Spinal cord (tissue), 10 donors: Measurements from ENCODE around the gene JAG1. TPM values are rescaled to one million over a fixed set of nuclear protein-coding genes. Genes with fewer than 3 reads are reported as not detected.

ENCODE experiments used
- DNase-seq, 6 donors: peaks; one replicate each; pipeline versions ENCODE4 v3.0.0 to v3.0.0-alpha.2; 2013 to 2015; ENCODE audit warnings: low spot score in 6 of 6, low read depth in 4 of 6
- H3K27ac ChIP-seq: one replicate; pipeline ENCODE4 v1.5.1; 2013; ENCODE audit warnings: low read depth, low read length, control low read depth
- H3K27me3 ChIP-seq: one replicate; pipeline ENCODE4 v1.6.1; 2013; ENCODE audit warnings: low read length; ENCODE audit not compliant: control insufficient read depth, insufficient read depth
- H3K36me3 ChIP-seq: one replicate; pipeline ENCODE4 v1.6.1; 2013; ENCODE audit warnings: low read length; ENCODE audit not compliant: control insufficient read depth, insufficient read depth
- H3K4me1 ChIP-seq: one replicate; pipeline ENCODE4 v1.6.1; 2013; ENCODE audit warnings: low read length; ENCODE audit not compliant: control insufficient read depth, insufficient read depth
- H3K4me3 ChIP-seq: one replicate; pipeline ENCODE4 v1.5.1; 2013; ENCODE audit warnings: low read depth, low read length, control low read depth
- H3K9me3 ChIP-seq: one replicate; pipeline ENCODE4 v1.6.1; 2013; ENCODE audit warnings: low read length; ENCODE audit not compliant: control insufficient read depth, insufficient read depth
- WGBS: methylation state at CpG from one replicate; pipeline ENCODE4 v1.1.5; 2013; ENCODE audit warnings: missing lambda C conversion rate; ENCODE audit not compliant: insufficient coverage; 5-methylcytosine and 5-hydroxymethylcytosine counted together
- polyA plus RNA-seq, 2 donors: library from polyadenylated mRNA; unstranded; fragments of 120-200 nt; gene quantifications; one replicate each; pipeline ENCODE4 v1.2.1, GENCODE V29; 2013; ENCODE audit not compliant: insufficient read length in 2 of 2
- total RNA-seq, 2 donors: library from RNA; depleted of rRNA in 1 of 2; stranded (reverse); fragments of 120-200 nt in 1 of 2; fragments of >200 nt in 1 of 2; gene quantifications; one replicate each; pipeline versions ENCODE4 v1.2.3 to v1.2.4, GENCODE V29; 2013 to 2014
- donor health status: healthy.

Gene JAG1
- total and polyA plus RNA-seq, 4 donors = 24.5 to 74.5 (median 47.3) TPM

DNA sequence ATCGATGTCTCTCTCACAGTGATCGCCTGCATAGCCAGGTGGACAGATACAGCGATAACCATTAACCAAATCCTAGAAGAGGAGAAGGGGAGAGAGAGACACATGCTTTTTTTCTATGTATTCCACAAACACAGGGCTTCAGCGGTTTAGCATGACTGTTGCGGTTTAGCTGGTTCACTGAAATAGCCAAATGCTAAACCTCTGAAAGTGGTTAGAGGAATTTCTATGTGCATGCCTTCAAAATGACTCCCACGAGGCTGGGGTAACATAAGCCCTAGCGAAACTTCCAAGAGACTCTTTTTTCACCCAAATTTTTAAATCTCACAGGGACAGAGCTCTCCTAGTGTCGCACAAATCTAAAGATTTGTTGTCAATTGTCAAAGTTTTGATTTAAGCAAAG is 25.1 kb downstream of the JAG1 start:
- Histone ChIP-seq H3K9me3 (no peaks in the 10 kb centered on the region), H3K4me3 (no peak overlapping the region), H3K27ac (no peak overlapping the region), H3K36me3 (peaks cover 51% of the 10 kb centered on the region), H3K27me3 (no peaks in the 10 kb centered on the region), H3K4me1 (peaks cover 44% of the 10 kb centered on the region)
- WGBS = no CpG with 5 or more reads among the region's 8 CpGs
- no peak for DNase-seq

DNA sequence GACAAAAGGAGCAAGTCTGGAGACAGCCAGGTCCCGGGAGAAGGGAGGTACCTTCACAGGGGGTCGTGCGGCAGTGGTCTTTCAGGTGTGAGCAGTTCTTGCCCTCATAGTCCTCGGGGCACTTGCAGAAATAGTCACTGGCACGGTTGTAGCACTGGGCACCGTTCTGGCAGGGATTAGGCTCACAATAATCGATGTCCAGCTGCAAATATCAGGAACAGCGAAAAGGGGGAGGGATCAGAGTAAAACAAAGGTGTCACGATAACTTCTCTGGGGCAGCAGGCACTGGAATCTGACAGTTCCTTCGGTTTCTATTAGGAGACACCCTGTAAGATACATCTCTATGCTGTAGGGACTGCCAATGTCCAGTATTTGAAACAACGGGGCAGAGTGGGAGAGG is 25.9 kb downstream of the JAG1 start:
- peaks cover 55% of the 10 kb centered on the region for H3K36me3 ChIP-seq
- WGBS = 78% methylated on average over 9 of the region's 11 CpGs
- H3K27ac ChIP-seq = no peak overlapping the region

DNA sequence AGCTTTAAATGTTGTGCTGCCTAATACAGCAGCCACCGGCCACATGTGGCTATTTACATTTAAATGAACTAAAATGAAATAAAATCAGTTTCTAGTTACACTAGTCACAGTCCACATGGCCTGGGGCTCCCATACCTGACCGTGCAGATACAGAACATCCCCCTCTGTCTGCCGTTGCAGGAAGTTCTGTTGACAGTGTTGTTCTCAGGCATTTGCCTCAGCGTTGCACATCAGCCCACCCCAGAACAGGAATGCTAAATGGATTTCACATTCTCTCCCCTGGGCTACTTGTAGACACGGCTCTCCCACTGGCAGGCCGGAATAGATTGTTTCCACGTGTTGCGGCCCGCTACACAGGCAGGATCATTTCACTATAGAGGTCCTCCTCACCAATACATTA is 26.3 kb downstream of the JAG1 start:
- H3K27ac ChIP-seq = no peak overlapping the region
- 32% methylated on average over 4 of the region's 9 CpGs for WGBS
- no peak for DNase-seq

More for the DNA sequence above, 25.9 kb downstream of the JAG1 start:
- DNase-seq = no peak
- H3K4me1 ChIP-seq = peaks cover 40% of the 10 kb centered on the region
- no peaks in the 10 kb centered on the region for H3K27me3 ChIP-seq
- H3K9me3 ChIP-seq = no peaks in the 10 kb centered on the region
- no peak overlapping the region for H3K4me3 ChIP-seq

DNA sequence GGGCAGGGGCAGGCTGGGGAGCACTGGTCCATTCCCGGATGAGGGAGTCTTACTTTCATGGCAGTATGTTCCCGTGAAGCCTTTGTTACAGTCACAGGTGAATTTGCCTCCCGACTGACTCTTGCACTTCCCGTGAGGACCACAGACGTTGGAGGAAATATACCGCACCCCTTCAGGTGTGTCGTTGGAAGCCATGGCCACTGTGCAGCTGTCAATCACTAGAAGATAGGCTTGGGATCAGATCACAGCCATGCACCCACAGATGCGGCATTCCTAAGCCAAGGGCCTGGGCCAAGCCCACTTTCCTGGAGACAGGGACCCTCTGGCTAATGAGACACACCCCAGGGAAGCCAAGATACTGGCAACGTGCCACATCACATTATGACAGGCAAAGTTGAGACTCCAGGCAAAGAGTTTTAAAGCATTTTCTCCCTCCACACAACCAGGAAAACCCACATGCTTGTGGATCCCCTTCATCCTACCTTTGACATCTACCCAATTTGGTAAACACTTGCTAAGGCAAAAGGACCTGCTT is 26.8 kb downstream of the JAG1 start:
- no peak overlapping the region for H3K4me3 ChIP-seq
- no peaks in the 10 kb centered on the region for H3K9me3 ChIP-seq
- peaks cover 60% of the 10 kb centered on the region for H3K36me3 ChIP-seq
- no peaks in the 10 kb centered on the region for H3K27me3 ChIP-seq
- no peak overlapping the region for H3K27ac ChIP-seq
- H3K4me1 ChIP-seq = peaks cover 32% of the 10 kb centered on the region
- 80% methylated on average over 9 of the region's 9 CpGs for WGBS
- DNase-seq = no peak

More for the DNA sequence above, 26.3 kb downstream of the JAG1 start:
- Histone ChIP-seq H3K36me3 (peaks cover 55% of the 10 kb centered on the region), H3K4me3 (no peak overlapping the region), H3K27me3 (no peaks in the 10 kb centered on the region), H3K9me3 (no peaks in the 10 kb centered on the region), H3K4me1 (peaks cover 36% of the 10 kb centered on the region)

DNA sequence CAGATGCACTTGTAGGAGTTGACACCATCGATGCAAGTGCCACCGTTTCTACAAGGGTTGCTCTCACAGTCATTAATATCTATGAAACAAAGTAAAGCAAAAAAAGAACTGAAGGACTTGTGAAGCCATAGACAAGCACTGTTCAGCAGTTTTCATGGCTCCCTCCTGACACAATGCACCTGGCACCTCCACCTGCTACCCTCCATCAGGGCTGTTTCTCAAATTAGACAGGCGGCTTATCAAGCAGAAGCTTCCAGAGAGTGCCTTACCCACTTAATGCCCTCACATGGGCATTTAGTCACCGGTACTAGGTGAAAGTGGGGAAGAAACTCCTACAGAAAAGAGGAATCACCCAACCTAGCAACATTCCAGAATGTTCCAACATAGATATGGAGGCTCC is 27.8 kb downstream of the JAG1 start:
- no peaks in the 10 kb centered on the region for H3K27me3 ChIP-seq
- no peak overlapping the region for H3K4me3 ChIP-seq
- no peak for DNase-seq
- 100% methylated on average over 1 of the region's 4 CpGs for WGBS
- H3K27ac ChIP-seq = no peak overlapping the region
- H3K9me3 ChIP-seq = no peaks in the 10 kb centered on the region
- peaks cover 60% of the 10 kb centered on the region for H3K36me3 ChIP-seq
- peaks cover 25% of the 10 kb centered on the region for H3K4me1 ChIP-seq

DNA sequence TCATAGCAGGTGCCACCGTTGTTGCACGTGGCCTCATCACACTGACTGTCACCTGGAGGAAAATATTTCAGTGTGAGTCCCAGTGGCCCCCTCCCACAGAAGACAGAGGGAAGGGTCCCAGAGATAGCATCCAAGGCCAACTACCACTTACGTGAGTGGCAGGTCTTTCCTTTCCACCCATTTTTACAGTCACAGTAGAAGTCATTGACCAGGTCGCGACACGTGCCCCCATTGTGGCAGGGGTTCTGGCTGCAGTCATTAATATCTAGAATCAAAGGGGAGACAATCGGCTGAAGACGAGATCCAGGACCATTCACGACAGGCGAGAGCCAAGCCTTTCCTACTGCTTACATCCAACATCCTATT is 28.6 kb downstream of the JAG1 start:
- Histone ChIP-seq H3K27ac (no peak overlapping the region), H3K4me3 (no peak overlapping the region), H3K9me3 (no peaks in the 10 kb centered on the region), H3K36me3 (peaks cover 53% of the 10 kb centered on the region), H3K4me1 (peaks cover 18% of the 10 kb centered on the region), H3K27me3 (no peaks in the 10 kb centered on the region)
- DNase-seq = no peak
- WGBS = 95% methylated on average over 4 of the region's 10 CpGs

DNA sequence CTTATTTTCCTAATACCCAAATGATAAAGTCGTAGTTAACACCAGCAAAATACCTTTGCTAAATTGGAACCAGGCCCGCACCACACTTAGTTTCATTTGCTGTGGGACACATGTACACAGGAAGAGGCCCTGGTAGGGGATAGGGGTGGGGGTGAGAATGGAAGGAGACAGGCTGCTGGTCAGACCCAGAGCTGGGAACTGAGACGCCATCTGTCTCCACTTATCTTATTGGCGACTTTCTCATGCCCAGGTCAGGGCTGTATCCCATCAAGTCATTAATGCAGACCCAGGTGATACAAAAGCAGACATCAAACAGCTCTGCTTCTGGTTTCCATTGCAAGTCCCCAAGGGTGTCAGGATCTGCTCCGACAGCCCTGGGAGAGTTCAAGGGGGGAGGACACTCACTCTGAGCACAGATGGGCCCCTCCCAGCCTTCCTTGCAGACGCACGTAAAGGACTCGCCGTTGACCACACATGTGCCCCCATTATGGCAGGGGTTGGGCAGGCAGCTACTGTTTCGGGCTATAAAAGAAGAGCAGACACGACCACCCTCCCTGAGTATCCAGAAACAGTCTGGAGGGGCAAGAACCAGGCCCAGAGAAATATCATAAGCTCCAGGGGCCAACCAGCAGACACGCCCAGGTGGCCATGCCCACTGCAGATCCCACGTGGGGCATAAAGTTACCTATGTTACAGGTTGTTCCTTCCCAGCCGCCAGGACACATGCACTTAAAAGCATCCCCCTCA is 29.2 kb downstream of the JAG1 start:
- Histone ChIP-seq H3K4me3 (no peak overlapping the region), H3K27me3 (no peaks in the 10 kb centered on the region), H3K9me3 (no peaks in the 10 kb centered on the region), H3K27ac (peak overlapping the region; percentile 22), H3K4me1 (peaks cover 21% of the 10 kb centered on the region), H3K36me3 (peaks cover 55% of the 10 kb centered on the region)
- no peak for DNase-seq
- WGBS = 84% methylated on average over 12 of the region's 14 CpGs

DNA sequence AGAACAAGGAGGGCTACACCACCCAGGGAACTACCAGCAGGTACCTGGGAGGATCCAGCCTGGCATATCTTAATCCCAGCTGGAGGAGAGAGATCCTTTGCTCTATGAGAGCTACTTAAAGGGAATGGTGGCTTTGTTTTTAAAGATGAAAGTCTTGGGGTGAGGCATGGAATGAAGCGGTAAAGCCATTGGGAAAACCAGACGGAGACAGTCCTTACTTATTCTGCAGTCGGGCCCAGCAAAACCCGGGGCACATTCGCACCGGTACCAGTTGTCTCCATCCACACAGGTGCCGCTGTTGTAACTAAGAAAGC is 30.3 kb downstream of the JAG1 start:
- Histone ChIP-seq H3K9me3 (no peaks in the 10 kb centered on the region), H3K4me3 (no peak overlapping the region), H3K27me3 (no peaks in the 10 kb centered on the region), H3K27ac (no peak overlapping the region), H3K4me1 (peaks cover 26% of the 10 kb centered on the region), H3K36me3 (peaks cover 62% of the 10 kb centered on the region)
- WGBS = 95% methylated on average over 7 of the region's 7 CpGs
- DNase-seq = no peak

DNA sequence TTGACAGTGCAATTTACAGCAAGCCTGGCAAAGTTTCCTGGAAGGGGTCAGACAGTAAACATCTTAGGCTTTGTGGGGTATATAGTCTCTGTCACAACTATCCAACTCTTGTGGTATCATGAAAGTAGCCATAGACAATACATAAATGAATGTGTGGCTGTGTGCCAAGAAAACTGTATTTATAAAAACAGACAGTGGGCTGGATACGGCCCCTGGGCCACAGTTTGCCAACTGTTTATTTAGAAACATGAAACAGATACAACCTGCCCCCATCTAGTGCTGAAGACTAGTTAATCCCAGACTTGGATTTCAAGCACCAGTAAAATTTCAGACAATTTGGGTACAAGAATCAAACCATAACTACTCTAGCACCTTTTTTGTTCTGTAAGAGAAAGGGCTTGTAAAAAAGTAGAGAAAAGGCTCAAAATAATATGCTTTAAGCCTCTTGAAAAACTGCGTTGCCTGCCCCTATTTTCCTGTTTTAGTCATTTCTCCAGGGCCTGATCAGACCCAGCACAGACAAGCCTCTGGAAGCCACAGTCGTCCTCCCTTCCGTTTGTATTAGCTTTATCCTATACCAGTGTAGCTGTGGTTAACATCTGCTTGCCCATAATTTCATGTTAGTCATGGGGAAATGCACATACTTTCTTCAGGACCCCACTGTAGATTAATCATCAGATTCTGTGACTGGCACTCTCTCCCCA is 30.8 kb downstream of the JAG1 start:
- Histone ChIP-seq H3K27ac (no peak overlapping the region), H3K4me3 (no peak overlapping the region), H3K27me3 (no peaks in the 10 kb centered on the region), H3K9me3 (no peaks in the 10 kb centered on the region), H3K4me1 (peaks cover 26% of the 10 kb centered on the region), H3K36me3 (peaks cover 58% of the 10 kb centered on the region)
- DNase-seq = no peak
- no CpG with 5 or more reads among the region's 4 CpGs for WGBS

DNA sequence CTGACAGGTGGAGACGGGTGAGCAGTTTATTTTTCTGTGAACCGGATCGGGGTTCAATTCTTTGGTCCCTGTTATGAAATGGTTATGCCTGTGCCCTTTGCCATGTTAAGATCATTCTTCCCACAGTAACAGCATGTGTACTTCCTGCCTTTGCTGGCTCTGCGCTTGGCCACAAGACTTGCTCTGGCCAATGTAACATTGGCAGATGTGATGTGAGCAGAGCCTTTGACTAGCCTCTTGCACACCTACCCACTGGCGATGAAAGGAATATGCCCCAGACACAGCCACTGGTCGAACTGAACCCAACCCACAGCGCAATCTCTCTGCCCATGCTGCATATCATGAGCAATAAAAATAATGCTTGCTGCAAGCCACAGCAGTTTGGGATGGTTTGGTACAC is 31.9 kb downstream of the JAG1 start:
- Histone ChIP-seq H3K27ac (no peak overlapping the region), H3K36me3 (peaks cover 50% of the 10 kb centered on the region), H3K9me3 (no peaks in the 10 kb centered on the region), H3K27me3 (no peaks in the 10 kb centered on the region), H3K4me3 (no peak overlapping the region), H3K4me1 (peaks cover 26% of the 10 kb centered on the region)
- DNase-seq = no peak
- WGBS = 94% methylated on average over 3 of the region's 7 CpGs
